CD14-positive monocyte (primary cell): ENCODE results near the gene VAV1. TPM values are rescaled to one million over a fixed set of nuclear protein-coding genes. Genes with fewer than 3 reads are reported as not detected.

ENCODE experiments used
- DNase-seq, 3 donors: peaks; one replicate each; pipeline ENCODE4 v3.0.0-alpha.2; 2011 to 2022
- H2AFZ ChIP-seq: 2 replicates; pipeline ENCODE4 v1.6.0; 2012; ENCODE audit warnings: mild to moderate bottlenecking, low read depth, low read length, inconsistent platforms; ENCODE audit not compliant: insufficient read depth, poor library complexity, severe bottlenecking
- H3K27ac ChIP-seq, 2 donors: 1 replicate in 1 of 2; 2 replicates in 1 of 2; pipeline ENCODE4 v1.5.1; 2012 to 2013; ENCODE audit warnings: low read length in 2 of 2, control low read depth in 1 of 2, inconsistent platforms in 1 of 2, low read depth in 1 of 2, mild to moderate bottlenecking in 1 of 2
- H3K27me3 ChIP-seq, 2 donors: one replicate each; pipeline versions ENCODE4 v1.6.0 to v1.6.1; 2011 to 2013; ENCODE audit warnings: low read length in 2 of 2; ENCODE audit not compliant: control insufficient read depth in 2 of 2, insufficient read depth in 2 of 2
- H3K36me3 ChIP-seq, 2 donors: replicated peaks in 1 of 2; 1 replicate in 1 of 2; 2 replicates in 1 of 2; pipeline versions ENCODE4 v1.5.1 to v1.6.1; 2012 to 2013; ENCODE audit warnings: low read length in 2 of 2, control low read depth in 1 of 2, inconsistent platforms in 1 of 2, mild to moderate bottlenecking in 1 of 2; ENCODE audit not compliant: insufficient read depth in 2 of 2, control insufficient read depth in 1 of 2
- H3K4me1 ChIP-seq, 2 donors: 1 replicate in 1 of 2; 2 replicates in 1 of 2; pipeline versions ENCODE4 v1.5.1 to v1.6.1; 2012 to 2013; ENCODE audit warnings: low read length in 2 of 2, control low read depth in 1 of 2, inconsistent platforms in 1 of 2, mild to moderate bottlenecking in 1 of 2, moderate library complexity in 1 of 2; ENCODE audit not compliant: insufficient read depth in 2 of 2, control insufficient read depth in 1 of 2
- H3K4me2 ChIP-seq: replicated peaks from 2 replicates; pipeline ENCODE3; 2012; ENCODE audit warnings: low read length, moderate library complexity, mild to moderate bottlenecking; ENCODE audit not compliant: poor library complexity, severe bottlenecking; ENCODE audit errors: extremely low read depth
- H3K4me3 ChIP-seq, 3 experiments: fragments of 200-600 bp in 1 of 3; sonication (generic) in 1 of 3; replicated peaks in 1 of 3; 1 replicate in 2 of 3; 2 replicates in 1 of 3; pipeline ENCODE4 v1.5.1; 2011 to 2013; ENCODE audit warnings: low read length in 3 of 3, mild to moderate bottlenecking in 3 of 3, control low read depth in 2 of 3, low read depth in 2 of 3, inconsistent platforms in 1 of 3, moderate library complexity in 1 of 3
- H3K79me2 ChIP-seq: 2 replicates; pipeline ENCODE4 v1.6.0; 2012; ENCODE audit warnings: mild to moderate bottlenecking, control low read depth, inconsistent platforms, low read length, moderate library complexity; ENCODE audit not compliant: insufficient read depth
- H3K9ac ChIP-seq: 2 replicates; pipeline ENCODE4 v1.6.0; 2017; ENCODE audit warnings: low read length, mild to moderate bottlenecking; ENCODE audit not compliant: insufficient read depth, poor library complexity, severe bottlenecking
- H3K9me3 ChIP-seq, 2 donors: replicated peaks in 1 of 2; 1 replicate in 1 of 2; 2 replicates in 1 of 2; pipeline versions ENCODE4 v1.5.1 to v1.6.1; 2012 to 2013; ENCODE audit warnings: low read length in 2 of 2, control low read depth in 1 of 2; ENCODE audit not compliant: control insufficient read depth in 1 of 2, insufficient read depth in 1 of 2
- H4K20me1 ChIP-seq: 2 replicates; pipeline ENCODE4 v1.6.0; 2012; ENCODE audit warnings: mild to moderate bottlenecking, low read length, control low read depth, moderate library complexity; ENCODE audit not compliant: insufficient read depth
- H3K27ac Mint-ChIP-seq, 7 donors: one replicate each; pipeline ENCODE4 v1.8.0; 2020; ENCODE audit warnings: mild to moderate bottlenecking in 7 of 7, mixed read lengths in 7 of 7, moderate library complexity in 6 of 7, inconsistent platforms in 2 of 7
- H3K27me3 Mint-ChIP-seq, 3 donors: one replicate each; pipeline ENCODE4 v1.8.0; 2021 to 2022; ENCODE audit warnings: low read depth in 3 of 3, mild to moderate bottlenecking in 3 of 3, mixed read lengths in 3 of 3, moderate library complexity in 3 of 3, inconsistent platforms in 1 of 3
- H3K36me3 Mint-ChIP-seq, 2 donors: one replicate each; pipeline ENCODE4 v1.8.0; 2020; ENCODE audit warnings: mixed read lengths in 2 of 2, inconsistent platforms in 1 of 2, mild to moderate bottlenecking in 1 of 2
- H3K4me1 Mint-ChIP-seq: one replicate; pipeline ENCODE4 v1.8.0; 2020; ENCODE audit warnings: mild to moderate bottlenecking, mixed read lengths
- H3K4me3 Mint-ChIP-seq, 2 donors: one replicate each; pipeline ENCODE4 v1.8.0; 2020; ENCODE audit warnings: mild to moderate bottlenecking in 2 of 2, mixed read lengths in 2 of 2, moderate library complexity in 1 of 2
- H3K9me3 Mint-ChIP-seq, 7 donors: one replicate each; pipeline ENCODE4 v1.8.0; 2020 to 2022; ENCODE audit warnings: mixed read lengths in 7 of 7, mild to moderate bottlenecking in 6 of 7, moderate library complexity in 6 of 7, inconsistent platforms in 2 of 7
- CTCF ChIP-seq: fragments of 200-600 bp; IDR thresholded peaks from one replicate; pipeline ENCODE4 v1.8.0; 2022; ENCODE audit warnings: antibody characterized with exemption, mild to moderate bottlenecking
- WGBS: methylation state at CpG from one replicate; pipeline ENCODE4 v1.1.5; 2013; ENCODE audit warnings: missing lambda C conversion rate; ENCODE audit not compliant: insufficient coverage; 5-methylcytosine and 5-hydroxymethylcytosine counted together
- intact Hi-C, 2 donors: fragments of 100-400 bp; cut with micrococcal nuclease; formaldehyde crosslinking; loops; one replicate each; pipeline versions ENCODE4 v1.15.0 to v1.15.1; 2023
- polyA plus RNA-seq, 3 donors: library from polyadenylated mRNA; depleted of rRNA in 1 of 3; unstranded in 2 of 3; stranded (reverse) in 1 of 3; fragments of 300-500 nt in 2 of 3; fragments of >200 nt in 1 of 3; fragmentation: Illumina TruSeq in 2 of 3; gene quantifications; 1 replicate in 2 of 3; 2 replicates in 1 of 3; pipeline ENCODE4 v1.2.3, GENCODE V29; 2012 to 2021

VAV1 gene
- polyA plus RNA-seq, 3 donors, result 21.3 to 81.2 (median 30.2) TPM

GRCh38 chr19:6793411-6793810, 20.9 kb downstream of the VAV1 start:
- no peak overlapping the region for H3K9ac ChIP-seq
- H3K4me1 Mint-ChIP-seq, result peaks cover 47% of the 10 kb centered on the region
- peaks cover 50 to 71% of the 10 kb centered on the region in 2 donors for H3K36me3 Mint-ChIP-seq
- H3K27ac ChIP-seq, result no peak overlapping the region
- peaks cover 100% of the 10 kb centered on the region for H4K20me1 ChIP-seq
- H3K9me3 ChIP-seq, result peaks cover 8 to 9% of the 10 kb centered on the region in 2 donors
- no peak for TF ChIP-seq CTCF
- peaks cover 4 to 11% (median 7%) of the 10 kb centered on the region in 7 donors for H3K9me3 Mint-ChIP-seq
- WGBS, result 100% methylated on average over 1 of the region's 4 CpGs
- H3K4me3 ChIP-seq, result no peak overlapping the region
- H3K27me3 ChIP-seq, result no peaks in the 10 kb centered on the region
- peaks cover 0 to 2% (median 0%) of the 10 kb centered on the region in 3 donors for H3K27me3 Mint-ChIP-seq
- peak overlapping the region in 1 of 7 donors; percentile 33 for H3K27ac Mint-ChIP-seq
- no peak overlapping the region for H3K4me3 Mint-ChIP-seq
- H3K4me1 ChIP-seq, result peaks cover 25 to 28% of the 10 kb centered on the region in 2 donors
- intact Hi-C loops, result no loop called here
- no peak overlapping the region for H2AFZ ChIP-seq
- DNase-seq, result no peak
- H3K79me2 ChIP-seq, result peaks cover 100% of the 10 kb centered on the region
- H3K36me3 ChIP-seq, result peaks cover 22 to 63% of the 10 kb centered on the region in 2 donors
- no peak overlapping the region for H3K4me2 ChIP-seq

- Mint-ChIP-seq H3K27ac (peak overlapping the region in 2 of 7 donors; percentile 42 to 44), H3K4me3 (no peak overlapping the region), H3K9me3 (peaks cover 4 to 11% (median 7%) of the 10 kb centered on the region in 7 donors), H3K36me3 (peaks cover 46 to 67% of the 10 kb centered on the region in 2 donors), H3K4me1 (peaks cover 50% of the 10 kb centered on the region), H3K27me3 (peaks cover 0 to 2% (median 0%) of the 10 kb centered on the region in 3 donors)
- Histone ChIP-seq H2AFZ (no peak overlapping the region), H3K9me3 (peaks cover 8 to 9% of the 10 kb centered on the region in 2 donors), H3K9ac (no peak overlapping the region), H3K27me3 (no peaks in the 10 kb centered on the region), H3K4me1 (peaks cover 28 to 34% of the 10 kb centered on the region in 2 donors), H3K36me3 (peaks cover 20 to 58% of the 10 kb centered on the region in 2 donors), H3K79me2 (peaks cover 100% of the 10 kb centered on the region), H4K20me1 (peaks cover 100% of the 10 kb centered on the region), H3K4me2 (no peak overlapping the region), H3K4me3 (no peak overlapping the region), H3K27ac (peak overlapping the region in 1 of 2 donors; percentile 59)
- DNase-seq, result no peak
- WGBS, result 83% methylated on average over 1 of the region's 5 CpGs
- no peak for TF ChIP-seq CTCF
- intact Hi-C loops, result no loop called here
These were observed 21.5 kb downstream of the VAV1 start for GRCh38 chr19:6793973-6794372.
